MG63 (cell line): ENCODE measurements around the gene CCDC87. TPM values are rescaled to one million over a fixed set of nuclear protein-coding genes. Genes with fewer than 3 reads are reported as not detected.

Source experiments
- DNase-seq: peaks from one replicate; pipeline ENCODE4 v3.0.0-alpha.2; 2020
- H3K27me3 ChIP-seq: fragments of 250-450 bp; sonication (Bioruptor Pico); 2 replicates; pipeline ENCODE4 v1.5.1; 2020; ENCODE audit warnings: mild to moderate bottlenecking, moderate library complexity
- H3K36me3 ChIP-seq: fragments of 250-450 bp; sonication (Bioruptor Pico); 2 replicates; pipeline ENCODE4 v1.5.1; 2020; ENCODE audit warnings: mild to moderate bottlenecking, moderate library complexity
- H3K4me3 ChIP-seq: fragments of 250-450 bp; sonication (Bioruptor Pico); 2 replicates; pipeline ENCODE4 v1.5.1; 2020; ENCODE audit warnings: mild to moderate bottlenecking, moderate library complexity
- H3K9me3 ChIP-seq: fragments of 250-450 bp; sonication (Bioruptor Pico); 2 replicates; pipeline ENCODE4 v1.5.1; 2020; ENCODE audit warnings: mild to moderate bottlenecking, moderate library complexity
- total RNA-seq: library from RNA; depleted of rRNA; stranded (reverse); fragments of >200 nt; shearing (Covaris generic); gene quantifications from 2 replicates; pipeline ENCODE4 v1.2.3, GENCODE V29; 2014; ENCODE audit warnings: low replicate concordance

The CCDC87 gene
- total RNA-seq, 1 experiment from 2014 or later = not detected

DNA sequence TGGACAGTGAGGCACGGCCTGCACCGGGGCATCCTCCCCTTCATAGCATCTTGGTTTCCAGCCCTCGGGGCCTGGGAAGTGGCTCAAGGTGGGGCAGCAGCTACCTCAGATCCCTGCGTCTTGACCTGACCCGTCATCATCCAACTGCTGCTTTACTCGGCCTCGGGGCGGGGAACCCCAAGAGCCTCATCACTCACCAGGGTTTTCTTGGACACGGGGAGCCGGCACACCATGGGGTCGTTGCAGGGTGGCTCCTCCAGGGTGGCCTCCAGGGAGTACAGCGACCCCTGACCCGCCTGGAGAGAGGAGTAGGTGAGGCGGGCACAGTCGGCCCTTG, 25.1 kb downstream of the CCDC87 start:
- Histone ChIP-seq H3K4me3 (no peak overlapping the region; the same call in 1 of the 2 replicates), H3K36me3 (no peaks in the 10 kb centered on the region), H3K9me3 (no peaks in the 10 kb centered on the region), H3K27me3 (no peaks in the 10 kb centered on the region)
- DNase-seq = no peak

- H3K9me3 ChIP-seq = no peaks in the 10 kb centered on the region
- no peak for DNase-seq
- no peaks in the 10 kb centered on the region for H3K36me3 ChIP-seq
- H3K4me3 ChIP-seq = no peak overlapping the region
- no peaks in the 10 kb centered on the region for H3K27me3 ChIP-seq
Measured at GRCh38 chr11:66566221-66566620, 26.6 kb downstream of the CCDC87 start.

DNA sequence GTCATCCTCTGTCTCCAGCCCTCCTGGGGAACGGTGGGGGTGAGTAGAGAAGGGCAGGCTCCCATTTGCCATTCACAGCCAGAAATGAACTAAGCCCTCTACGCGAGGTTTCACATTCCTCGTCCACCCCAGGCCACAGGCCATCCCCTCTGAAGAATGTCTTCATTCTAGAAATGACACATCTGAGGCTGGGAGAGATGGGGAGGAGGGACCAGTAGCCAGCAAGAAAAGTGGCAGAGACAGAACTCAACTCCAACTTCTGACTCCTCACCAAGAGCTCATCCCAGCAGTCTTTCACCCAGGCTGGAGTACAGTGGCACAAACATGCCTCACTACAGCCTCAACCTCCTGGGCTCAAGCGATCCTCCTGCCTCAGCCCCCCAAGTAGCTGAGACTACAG, 27.9 kb downstream of the CCDC87 start:
- Histone ChIP-seq H3K4me3 (no peak overlapping the region), H3K27me3 (no peaks in the 10 kb centered on the region), H3K9me3 (no peaks in the 10 kb centered on the region), H3K36me3 (no peaks in the 10 kb centered on the region)
- DNase-seq = no peak

- DNase-seq = no peak
- no peaks in the 10 kb centered on the region for H3K36me3 ChIP-seq
- no peak overlapping the region for H3K4me3 ChIP-seq
- H3K9me3 ChIP-seq = no peaks in the 10 kb centered on the region
- no peaks in the 10 kb centered on the region for H3K27me3 ChIP-seq
Measured at GRCh38 chr11:66564538-66564937, 28.3 kb downstream of the CCDC87 start.

DNA sequence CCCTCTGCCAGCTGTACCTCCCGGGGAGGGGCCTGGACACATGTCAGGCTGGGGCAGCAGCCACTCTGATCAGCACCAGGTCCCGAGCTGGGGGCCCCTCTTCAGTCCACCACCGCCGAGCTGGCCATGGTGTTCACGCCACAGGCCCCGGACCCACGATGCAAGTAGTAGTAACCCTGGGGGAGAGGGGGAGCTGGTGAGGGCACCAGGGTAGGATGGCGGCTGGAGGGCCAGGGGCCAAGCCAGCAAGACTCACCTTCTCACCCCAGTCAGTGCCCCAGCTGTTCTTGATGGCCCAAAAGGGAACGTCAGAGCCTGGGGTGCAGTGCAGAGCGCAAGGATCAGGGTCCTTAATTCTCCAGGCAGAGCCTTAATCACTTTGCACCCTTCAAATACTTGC, 29.0 kb downstream of the CCDC87 start:
- H3K9me3 ChIP-seq = no peaks in the 10 kb centered on the region
- H3K27me3 ChIP-seq = no peaks in the 10 kb centered on the region
- no peak for DNase-seq
- H3K4me3 ChIP-seq = no peak overlapping the region
- H3K36me3 ChIP-seq = no peaks in the 10 kb centered on the region

DNA sequence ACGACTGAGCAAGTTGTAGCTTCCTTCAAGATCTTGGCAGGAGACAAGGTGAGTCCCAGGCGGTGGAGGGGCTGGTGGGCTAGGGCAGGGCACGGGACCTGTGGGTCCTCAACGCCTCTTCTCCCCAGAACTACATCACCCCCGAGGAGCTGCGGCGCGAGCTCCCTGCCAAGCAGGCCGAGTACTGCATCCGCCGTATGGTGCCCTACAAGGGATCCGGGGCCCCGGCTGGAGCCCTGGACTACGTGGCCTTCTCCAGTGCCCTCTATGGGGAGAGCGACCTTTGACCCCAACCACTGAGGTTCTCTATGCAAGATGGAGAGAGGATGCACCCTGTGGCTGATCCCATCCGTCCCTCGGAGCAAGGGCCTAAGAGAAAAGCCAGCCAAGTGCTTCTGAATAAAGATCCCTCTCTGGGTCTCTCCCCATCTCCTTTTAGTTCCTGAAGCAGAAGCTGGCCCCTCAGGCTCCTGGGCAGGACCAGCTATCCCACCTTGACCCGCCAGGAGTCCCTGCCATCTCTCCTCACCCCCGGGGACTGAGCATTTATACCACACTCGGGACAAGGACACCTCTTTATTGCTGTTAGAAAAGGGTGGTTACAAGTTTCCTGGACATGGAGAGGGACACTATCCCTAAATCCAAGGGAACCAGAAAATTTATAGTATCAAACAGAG, 29.8 kb downstream of the CCDC87 start:
- H3K4me3 ChIP-seq = no peak overlapping the region
- no peaks in the 10 kb centered on the region for H3K27me3 ChIP-seq
- DNase-seq = no peak

DNA sequence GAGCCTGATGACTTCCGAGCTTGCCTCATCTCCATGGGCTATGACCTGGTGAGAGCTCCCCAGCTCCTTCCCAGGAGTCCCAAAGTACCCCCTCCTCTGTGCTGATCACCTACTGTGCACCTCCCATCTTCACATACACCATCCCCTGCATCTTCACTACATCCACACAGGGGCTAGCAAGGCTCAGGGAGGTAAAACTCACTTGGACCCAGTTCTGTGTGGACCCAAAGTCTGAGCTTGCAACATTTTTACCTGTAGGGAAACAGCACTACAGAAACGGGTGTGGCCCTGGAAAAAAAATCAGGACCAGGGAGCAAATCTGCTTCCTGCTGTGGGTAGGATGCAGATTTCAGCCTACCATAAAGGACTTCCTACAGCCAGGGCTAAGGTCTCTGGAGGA, 30.6 kb downstream of the CCDC87 start:
- no peak overlapping the region for H3K4me3 ChIP-seq
- no peaks in the 10 kb centered on the region for H3K9me3 ChIP-seq
- DNase-seq = no peak
- no peaks in the 10 kb centered on the region for H3K36me3 ChIP-seq
- no peaks in the 10 kb centered on the region for H3K27me3 ChIP-seq

More for the DNA sequence above, 29.8 kb downstream of the CCDC87 start:
- H3K9me3 ChIP-seq = no peaks in the 10 kb centered on the region
- H3K36me3 ChIP-seq = no peaks in the 10 kb centered on the region

GRCh38 chr11:66561975-66562248, 31.0 kb downstream of the CCDC87 start:
- H3K27me3 ChIP-seq = no peaks in the 10 kb centered on the region
- no peaks in the 10 kb centered on the region for H3K36me3 ChIP-seq
- H3K4me3 ChIP-seq = no peak overlapping the region
- no peaks in the 10 kb centered on the region for H3K9me3 ChIP-seq
- no peak for DNase-seq

- Histone ChIP-seq H3K9me3 (no peaks in the 10 kb centered on the region), H3K4me3 (no peak overlapping the region), H3K27me3 (no peaks in the 10 kb centered on the region), H3K36me3 (no peaks in the 10 kb centered on the region)
- no peak for DNase-seq
Measured at GRCh38 chr11:66561178-66561974, 31.5 kb downstream of the CCDC87 start.

- H3K36me3 ChIP-seq = no peaks in the 10 kb centered on the region
- no peaks in the 10 kb centered on the region for H3K27me3 ChIP-seq
- no peaks in the 10 kb centered on the region for H3K9me3 ChIP-seq
- H3K4me3 ChIP-seq = no peak overlapping the region
- no peak for DNase-seq
Measured at GRCh38 chr11:66559866-66560676, 32.8 kb downstream of the CCDC87 start.

DNA sequence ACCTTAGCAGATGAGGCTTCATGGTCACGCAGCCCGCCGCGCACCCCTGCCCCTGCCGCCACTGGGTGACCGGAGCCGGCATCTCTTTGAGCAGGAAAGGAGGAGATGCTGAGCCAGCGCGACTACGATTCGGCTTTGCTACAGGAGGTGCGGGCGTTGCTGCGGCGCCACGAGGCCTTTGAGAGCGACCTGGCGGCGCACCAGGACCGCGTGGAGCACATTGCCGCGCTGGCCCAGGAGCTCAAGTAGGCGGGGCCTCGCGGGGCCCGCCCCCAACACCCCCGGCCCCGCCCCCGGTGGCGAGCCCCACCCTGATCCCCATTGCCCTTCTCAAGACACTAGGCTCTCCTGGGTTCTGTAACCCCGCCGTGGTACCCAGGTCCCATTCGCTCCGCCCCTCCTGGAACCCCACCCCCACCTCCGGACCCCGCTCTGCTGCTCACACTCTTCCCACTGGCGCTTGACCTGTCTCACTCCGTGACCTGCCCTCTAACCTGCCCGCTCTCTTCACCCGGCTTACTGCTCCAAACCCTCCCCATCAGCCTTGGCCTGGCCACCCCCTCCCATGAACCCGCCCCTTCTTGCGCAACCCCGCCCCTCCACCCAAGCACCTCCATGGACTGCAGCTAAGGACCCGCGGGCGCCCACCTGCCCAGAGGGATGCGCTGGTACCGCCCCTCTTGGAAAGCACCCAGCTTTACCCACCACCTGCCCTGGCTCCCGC, 33.6 kb downstream of the CCDC87 start:
- no peak for DNase-seq
- Histone ChIP-seq H3K9me3 (no peaks in the 10 kb centered on the region), H3K27me3 (no peaks in the 10 kb centered on the region), H3K36me3 (no peaks in the 10 kb centered on the region), H3K4me3 (no peak overlapping the region)

GRCh38 chr11:66557733-66558326, 35.0 kb downstream of the CCDC87 start:
- DNase-seq = no peak
- Histone ChIP-seq H3K36me3 (no peaks in the 10 kb centered on the region), H3K9me3 (no peaks in the 10 kb centered on the region), H3K4me3 (no peak overlapping the region), H3K27me3 (no peaks in the 10 kb centered on the region)

- Histone ChIP-seq H3K4me3 (no peak overlapping the region), H3K9me3 (no peaks in the 10 kb centered on the region), H3K27me3 (no peaks in the 10 kb centered on the region), H3K36me3 (no peaks in the 10 kb centered on the region)
- no peak for DNase-seq
Measured at GRCh38 chr11:66556086-66556485, 36.8 kb downstream of the CCDC87 start.

DNA sequence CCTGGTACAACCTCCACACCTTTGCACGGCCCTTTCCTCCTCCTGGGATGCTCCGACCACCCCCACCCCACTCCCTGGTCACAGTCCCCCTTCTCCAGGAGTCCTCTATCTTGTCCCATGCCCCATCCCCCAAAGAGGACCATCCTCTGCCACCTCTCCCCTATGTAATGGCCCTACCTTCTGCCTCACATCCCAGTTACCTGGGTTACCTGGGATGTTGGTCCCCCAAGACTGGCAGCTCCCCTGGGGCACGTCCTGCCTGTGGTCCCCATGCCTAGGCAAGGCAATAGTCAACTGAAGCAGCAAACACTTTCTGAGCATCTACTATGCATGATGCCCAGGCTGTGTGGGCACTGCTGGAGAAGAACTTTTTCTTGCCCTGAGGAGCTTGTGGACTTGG, 37.4 kb downstream of the CCDC87 start:
- no peak for DNase-seq
- Histone ChIP-seq H3K36me3 (no peaks in the 10 kb centered on the region), H3K27me3 (no peaks in the 10 kb centered on the region), H3K9me3 (no peaks in the 10 kb centered on the region), H3K4me3 (no peak overlapping the region)

DNA sequence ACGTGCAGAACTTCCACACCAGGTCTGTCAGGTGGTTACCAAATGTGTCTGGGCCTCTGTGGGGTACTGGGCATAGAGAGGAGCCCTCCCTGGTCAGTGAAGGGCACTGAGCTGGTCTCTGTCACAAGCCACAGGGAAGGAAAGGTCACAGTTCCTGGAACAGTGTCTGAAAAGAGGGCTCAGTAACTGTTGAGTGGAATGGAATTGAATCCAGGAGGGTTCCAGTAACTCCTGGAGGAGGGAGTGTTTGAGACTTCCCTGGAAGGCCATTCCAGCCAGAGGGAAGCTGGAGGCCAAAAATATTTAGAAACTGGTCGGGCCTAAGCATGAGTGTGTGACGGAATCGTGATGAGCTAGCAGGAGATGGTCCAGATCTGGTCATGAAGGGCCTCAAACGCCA, 38.3 kb downstream of the CCDC87 start:
- H3K36me3 ChIP-seq = no peaks in the 10 kb centered on the region
- no peaks in the 10 kb centered on the region for H3K9me3 ChIP-seq
- no peak for DNase-seq
- H3K27me3 ChIP-seq = no peaks in the 10 kb centered on the region
- H3K4me3 ChIP-seq = no peak overlapping the region

DNA sequence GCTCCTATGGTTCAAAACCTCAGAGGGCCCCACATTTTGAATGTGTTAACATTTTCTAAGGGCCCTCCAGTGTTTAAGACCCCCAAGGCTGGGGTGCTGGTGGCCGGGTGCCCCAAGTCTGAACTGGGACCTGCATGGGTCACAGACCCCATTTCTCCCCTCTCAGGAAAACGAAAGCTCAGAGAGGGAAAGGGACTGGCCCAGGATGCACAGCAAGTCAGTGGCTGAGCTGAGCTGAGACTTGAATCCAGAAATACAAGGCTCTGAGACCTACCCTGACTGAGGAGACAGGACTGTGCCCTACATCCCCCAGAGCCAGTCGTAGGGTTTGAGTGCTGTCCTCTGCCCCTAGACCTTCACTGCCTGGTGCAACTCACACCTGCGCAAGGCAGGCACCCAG, 42.0 kb downstream of the CCDC87 start:
- H3K9me3 ChIP-seq = no peaks in the 10 kb centered on the region
- no peaks in the 10 kb centered on the region for H3K27me3 ChIP-seq
- H3K36me3 ChIP-seq = no peaks in the 10 kb centered on the region
- no peak for DNase-seq
- H3K4me3 ChIP-seq = no peak overlapping the region

DNA sequence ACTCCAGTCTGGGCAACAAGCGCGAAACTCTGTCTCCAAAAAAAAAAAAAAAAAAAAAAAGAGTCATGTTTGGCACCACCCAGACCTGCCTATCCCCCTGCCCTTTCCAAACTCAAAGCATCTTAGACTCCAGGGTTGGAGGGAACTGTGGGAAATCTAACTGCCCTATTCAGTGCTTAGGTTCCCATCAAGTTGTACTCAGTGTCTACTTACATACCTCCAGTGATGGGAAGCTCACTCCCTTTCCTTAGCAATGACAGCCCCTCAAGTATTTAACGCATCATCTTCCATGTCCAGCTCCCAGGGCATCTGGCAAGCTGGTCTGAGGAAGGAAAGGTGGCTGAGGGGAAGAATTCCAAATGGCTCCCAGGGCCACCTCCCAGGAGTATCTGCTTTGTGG, 43.2 kb downstream of the CCDC87 start:
- no peaks in the 10 kb centered on the region for H3K36me3 ChIP-seq
- no peaks in the 10 kb centered on the region for H3K27me3 ChIP-seq
- H3K9me3 ChIP-seq = no peaks in the 10 kb centered on the region
- no peak overlapping the region for H3K4me3 ChIP-seq
- DNase-seq = no peak
